ENCODE results near the gene PDZRN4.

Gene PDZRN4

DNA sequence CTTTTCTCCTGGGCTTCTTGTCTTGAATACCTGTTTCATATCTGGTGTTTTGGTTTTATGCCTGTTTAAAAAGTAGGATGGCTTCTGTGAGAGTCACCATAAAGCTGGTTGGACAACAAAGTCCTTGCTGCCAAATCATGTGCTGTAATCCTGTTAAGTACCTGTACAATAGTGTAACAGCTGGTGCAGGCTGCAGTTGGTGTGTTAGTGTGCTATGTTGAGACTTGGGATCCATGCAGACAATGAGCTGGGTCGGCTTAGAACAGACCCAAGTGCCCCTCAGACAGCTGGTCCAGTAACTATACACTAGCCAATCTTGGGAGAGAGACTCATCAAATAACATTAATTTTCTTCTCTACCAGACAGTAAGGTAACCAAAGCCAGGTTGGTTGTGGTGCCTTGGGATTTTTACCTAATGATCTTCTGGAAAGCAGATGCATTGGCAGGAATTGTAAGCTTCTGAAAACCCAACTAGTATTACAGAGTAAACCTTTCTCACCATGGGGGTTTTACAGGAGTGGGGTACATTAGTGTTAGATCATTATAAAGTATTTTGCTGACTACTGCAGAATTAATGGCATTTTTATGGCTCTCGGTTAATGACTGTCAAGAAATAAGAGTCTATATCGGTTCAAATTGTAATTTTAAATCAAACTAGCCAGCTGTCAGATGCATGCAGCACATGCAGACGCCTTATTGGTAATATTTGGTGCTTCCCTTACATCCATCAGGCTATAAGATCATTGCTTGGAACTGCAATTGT lies 231.2 kb downstream of the PDZRN4 start:
- H3K4me3 ChIP-seq (ENCODE audit: low read depth, low read length) = no peak overlapping the region
- H3K27me3 ChIP-seq (ENCODE audit: insufficient read depth, low read length) = no peaks in the 10 kb centered on the region
- no peak overlapping the region for H2AFZ ChIP-seq (ENCODE audit: low read length, unreplicated experiment)
- H3K36me3 ChIP-seq (ENCODE audit: insufficient read depth, low read length) = no peaks in the 10 kb centered on the region
- no peak overlapping the region for H3K27ac ChIP-seq (ENCODE audit: low read depth, low read length)
- no peaks in the 10 kb centered on the region for H3K4me1 ChIP-seq (ENCODE audit: control insufficient read depth, insufficient read depth, low read length, unreplicated experiment)
- H3K79me2 ChIP-seq (ENCODE audit: control insufficient read depth, insufficient read depth, low read length, unreplicated experiment) = no peaks in the 10 kb centered on the region

DNA sequence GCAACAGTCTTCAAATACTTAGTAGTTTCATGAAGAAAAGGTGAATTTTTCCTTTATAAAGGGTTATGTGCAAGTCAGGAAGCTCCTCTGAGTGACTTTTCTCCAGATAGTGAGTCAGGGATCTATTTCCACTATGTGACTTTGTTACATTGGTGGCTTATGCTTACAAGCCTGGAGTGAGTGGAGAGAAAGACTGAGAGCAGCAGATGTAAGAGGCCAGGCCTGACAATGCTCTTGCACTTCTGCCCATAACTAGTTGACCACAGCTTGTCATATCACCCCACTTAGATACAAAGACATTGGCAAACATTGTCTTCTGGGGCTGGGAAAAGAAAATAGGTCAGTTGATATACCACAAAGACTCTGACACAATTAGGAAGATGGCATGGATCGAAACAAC lies 236.5 kb downstream of the PDZRN4 start:
- no peaks in the 10 kb centered on the region for H3K36me3 ChIP-seq (ENCODE audit: insufficient read depth, low read length)
- H3K27ac ChIP-seq (ENCODE audit: low read depth, low read length) = no peak overlapping the region
- no peaks in the 10 kb centered on the region for H3K79me2 ChIP-seq (ENCODE audit: control insufficient read depth, insufficient read depth, low read length, unreplicated experiment)
- no peak overlapping the region for H2AFZ ChIP-seq (ENCODE audit: low read length, unreplicated experiment)
- no peaks in the 10 kb centered on the region for H3K27me3 ChIP-seq (ENCODE audit: insufficient read depth, low read length)
- no peak overlapping the region for H3K4me3 ChIP-seq (ENCODE audit: low read depth, low read length)
- H3K4me1 ChIP-seq (ENCODE audit: control insufficient read depth, insufficient read depth, low read length, unreplicated experiment) = no peaks in the 10 kb centered on the region

DNA sequence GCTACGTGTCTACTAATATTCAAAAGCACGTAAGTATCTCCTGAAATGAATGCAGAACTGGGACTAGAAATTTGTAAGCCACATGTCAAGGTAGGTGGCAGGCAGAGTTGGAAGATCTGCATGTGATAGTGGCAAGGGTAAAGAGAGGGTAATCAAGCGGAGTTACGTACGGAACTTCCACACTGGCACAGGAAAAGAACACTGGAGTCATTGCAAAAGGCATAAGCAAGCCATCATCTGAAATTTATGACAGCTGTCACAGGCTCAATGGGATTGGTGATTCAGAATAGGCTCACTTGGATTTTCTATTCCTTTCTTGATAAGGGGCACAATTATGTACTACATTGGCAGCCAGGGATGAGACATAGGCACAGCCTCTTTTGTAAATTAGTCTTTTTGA lies 245.3 kb downstream of the PDZRN4 start:
- Histone ChIP-seq H3K4me3 (ENCODE audit: low read depth, low read length) (no peak overlapping the region), H3K36me3 (ENCODE audit: insufficient read depth, low read length) (no peaks in the 10 kb centered on the region), H3K27me3 (ENCODE audit: insufficient read depth, low read length) (no peaks in the 10 kb centered on the region), H3K27ac (ENCODE audit: low read depth, low read length) (no peak overlapping the region), H3K4me1 (ENCODE audit: control insufficient read depth, insufficient read depth, low read length, unreplicated experiment) (no peaks in the 10 kb centered on the region), H2AFZ (ENCODE audit: low read length, unreplicated experiment) (no peak overlapping the region), H3K79me2 (ENCODE audit: control insufficient read depth, insufficient read depth, low read length, unreplicated experiment) (no peaks in the 10 kb centered on the region)

- no peak overlapping the region for H3K27ac ChIP-seq (ENCODE audit: low read depth, low read length)
- H3K79me2 ChIP-seq (ENCODE audit: control insufficient read depth, insufficient read depth, low read length, unreplicated experiment) = no peaks in the 10 kb centered on the region
- no peak overlapping the region for H3K4me3 ChIP-seq (ENCODE audit: low read depth, low read length)
- no peaks in the 10 kb centered on the region for H3K27me3 ChIP-seq (ENCODE audit: insufficient read depth, low read length)
- no peak overlapping the region for H2AFZ ChIP-seq (ENCODE audit: low read length, unreplicated experiment)
- H3K4me1 ChIP-seq (ENCODE audit: control insufficient read depth, insufficient read depth, low read length, unreplicated experiment) = no peaks in the 10 kb centered on the region
- H3K36me3 ChIP-seq (ENCODE audit: insufficient read depth, low read length) = no peaks in the 10 kb centered on the region
Measured at GRCh38 chr12:41436076-41436475, 248.0 kb downstream of the PDZRN4 start.

DNA sequence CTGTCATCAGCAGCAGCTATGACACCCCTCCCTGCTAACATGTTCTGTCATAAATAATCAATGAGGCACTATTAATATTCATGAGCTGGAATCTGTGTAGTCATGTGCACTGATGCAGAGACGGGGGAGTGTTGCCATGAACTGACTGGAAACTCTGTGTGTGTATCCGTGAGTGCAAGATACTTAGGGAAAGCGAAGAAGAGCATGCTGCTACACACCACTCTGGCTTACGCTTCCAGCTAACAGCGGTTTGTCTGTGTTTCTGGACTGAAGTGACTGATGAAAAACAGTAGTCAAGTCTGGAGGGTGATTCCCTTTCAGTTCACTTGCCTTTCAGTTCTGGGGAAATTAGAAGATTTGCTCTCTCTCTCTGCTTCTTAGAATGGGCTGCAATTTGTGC lies 249.4 kb downstream of the PDZRN4 start:
- Histone ChIP-seq H3K79me2 (ENCODE audit: control insufficient read depth, insufficient read depth, low read length, unreplicated experiment) (no peaks in the 10 kb centered on the region), H3K27me3 (ENCODE audit: insufficient read depth, low read length) (no peaks in the 10 kb centered on the region), H3K36me3 (ENCODE audit: insufficient read depth, low read length) (no peaks in the 10 kb centered on the region), H3K4me1 (ENCODE audit: control insufficient read depth, insufficient read depth, low read length, unreplicated experiment) (no peaks in the 10 kb centered on the region), H2AFZ (ENCODE audit: low read length, unreplicated experiment) (no peak overlapping the region), H3K4me3 (ENCODE audit: low read depth, low read length) (no peak overlapping the region), H3K27ac (ENCODE audit: low read depth, low read length) (no peak overlapping the region)

DNA sequence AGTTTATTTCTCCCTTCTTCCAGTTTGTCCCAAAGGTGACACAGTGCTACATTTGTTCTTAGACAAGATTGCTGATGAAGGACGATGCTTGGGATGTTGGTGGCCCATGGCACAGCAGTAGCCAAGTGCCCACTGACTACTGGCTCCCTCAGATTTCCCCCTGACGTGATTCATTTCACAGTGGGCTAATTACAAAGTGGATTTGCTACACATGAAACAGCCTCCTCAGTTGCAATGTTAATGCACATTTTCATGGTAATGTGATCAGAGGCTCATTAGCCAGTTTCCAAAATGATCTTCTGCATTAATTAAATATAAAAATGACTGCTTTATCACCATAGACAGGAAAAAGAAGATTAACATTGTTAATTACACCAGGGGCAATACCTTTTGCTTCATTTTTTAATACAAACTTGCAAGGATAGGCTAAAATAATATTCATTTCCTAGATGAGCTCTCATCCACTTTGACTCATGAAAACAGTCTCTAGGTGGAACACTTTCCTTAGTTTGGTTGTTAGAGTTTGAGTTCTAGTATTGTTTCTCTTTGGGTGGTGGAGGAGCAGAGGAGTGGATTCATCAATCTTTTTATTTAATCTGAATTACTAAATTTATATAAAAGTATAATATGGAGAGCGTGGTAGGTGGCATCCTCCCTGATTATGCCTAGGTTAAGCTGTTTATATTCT lies 250.9 kb downstream of the PDZRN4 start:
- no peaks in the 10 kb centered on the region for H3K79me2 ChIP-seq (ENCODE audit: control insufficient read depth, insufficient read depth, low read length, unreplicated experiment)
- no peak overlapping the region for H3K4me3 ChIP-seq (ENCODE audit: low read depth, low read length)
- H3K4me1 ChIP-seq (ENCODE audit: control insufficient read depth, insufficient read depth, low read length, unreplicated experiment) = no peaks in the 10 kb centered on the region
- H2AFZ ChIP-seq (ENCODE audit: low read length, unreplicated experiment) = no peak overlapping the region
- no peak overlapping the region for H3K27ac ChIP-seq (ENCODE audit: low read depth, low read length)
- no peaks in the 10 kb centered on the region for H3K27me3 ChIP-seq (ENCODE audit: insufficient read depth, low read length)
- no peaks in the 10 kb centered on the region for H3K36me3 ChIP-seq (ENCODE audit: insufficient read depth, low read length)

- no peaks in the 10 kb centered on the region for H3K27me3 ChIP-seq (ENCODE audit: insufficient read depth, low read length)
- no peak overlapping the region for H3K27ac ChIP-seq (ENCODE audit: low read depth, low read length)
- H3K79me2 ChIP-seq (ENCODE audit: control insufficient read depth, insufficient read depth, low read length, unreplicated experiment) = no peaks in the 10 kb centered on the region
- no peaks in the 10 kb centered on the region for H3K36me3 ChIP-seq (ENCODE audit: insufficient read depth, low read length)
- no peaks in the 10 kb centered on the region for H3K4me1 ChIP-seq (ENCODE audit: control insufficient read depth, insufficient read depth, low read length, unreplicated experiment)
- H2AFZ ChIP-seq (ENCODE audit: low read length, unreplicated experiment) = no peak overlapping the region
- no peak overlapping the region for H3K4me3 ChIP-seq (ENCODE audit: low read depth, low read length)
Measured at GRCh38 chr12:41439801-41440200, 251.7 kb downstream of the PDZRN4 start.

GRCh38 chr12:41441180-41441579 lies 253.1 kb downstream of the PDZRN4 start:
- no peaks in the 10 kb centered on the region for H3K4me1 ChIP-seq (ENCODE audit: control insufficient read depth, insufficient read depth, low read length, unreplicated experiment)
- H3K4me3 ChIP-seq (ENCODE audit: low read depth, low read length) = no peak overlapping the region

GRCh38 chr12:41442896-41443295 lies 254.8 kb downstream of the PDZRN4 start:
- Histone ChIP-seq H3K36me3 (ENCODE audit: insufficient read depth, low read length) (no peaks in the 10 kb centered on the region), H3K27ac (ENCODE audit: low read depth, low read length) (no peak overlapping the region), H3K4me1 (ENCODE audit: control insufficient read depth, insufficient read depth, low read length, unreplicated experiment) (no peaks in the 10 kb centered on the region), H3K4me3 (ENCODE audit: low read depth, low read length) (no peak overlapping the region), H3K27me3 (ENCODE audit: insufficient read depth, low read length) (no peaks in the 10 kb centered on the region), H3K79me2 (ENCODE audit: control insufficient read depth, insufficient read depth, low read length, unreplicated experiment) (no peaks in the 10 kb centered on the region), H2AFZ (ENCODE audit: low read length, unreplicated experiment) (no peak overlapping the region)

More at GRCh38 chr12:41441180-41441579, 253.1 kb downstream of the PDZRN4 start:
- H3K27ac ChIP-seq (ENCODE audit: low read depth, low read length) = no peak overlapping the region
- no peak overlapping the region for H2AFZ ChIP-seq (ENCODE audit: low read length, unreplicated experiment)
- H3K79me2 ChIP-seq (ENCODE audit: control insufficient read depth, insufficient read depth, low read length, unreplicated experiment) = no peaks in the 10 kb centered on the region
- H3K27me3 ChIP-seq (ENCODE audit: insufficient read depth, low read length) = no peaks in the 10 kb centered on the region
- no peaks in the 10 kb centered on the region for H3K36me3 ChIP-seq (ENCODE audit: insufficient read depth, low read length)

DNA sequence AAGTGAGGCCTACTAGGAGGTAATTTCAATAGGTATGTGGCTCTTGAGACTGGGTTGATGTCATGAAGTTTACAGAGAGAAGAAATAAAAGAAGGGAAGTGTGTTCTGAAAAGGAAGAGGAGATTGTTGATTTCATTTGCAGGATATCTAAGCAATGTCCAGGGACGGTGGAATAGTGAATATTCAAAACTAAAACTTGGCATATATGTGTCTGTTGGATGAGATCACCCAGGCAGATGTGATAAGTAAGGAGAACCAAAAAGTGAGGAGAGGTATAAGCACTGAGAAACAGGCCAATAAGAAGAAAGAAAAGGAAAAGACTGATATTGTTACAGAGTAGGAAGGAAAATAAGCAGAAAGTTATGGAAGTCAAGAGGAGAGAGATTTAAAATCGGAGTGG lies 255.6 kb downstream of the PDZRN4 start:
- Histone ChIP-seq H2AFZ (ENCODE audit: low read length, unreplicated experiment) (no peak overlapping the region), H3K27me3 (ENCODE audit: insufficient read depth, low read length) (no peaks in the 10 kb centered on the region), H3K79me2 (ENCODE audit: control insufficient read depth, insufficient read depth, low read length, unreplicated experiment) (no peaks in the 10 kb centered on the region), H3K36me3 (ENCODE audit: insufficient read depth, low read length) (no peaks in the 10 kb centered on the region), H3K4me1 (ENCODE audit: control insufficient read depth, insufficient read depth, low read length, unreplicated experiment) (no peaks in the 10 kb centered on the region), H3K27ac (ENCODE audit: low read depth, low read length) (no peak overlapping the region), H3K4me3 (ENCODE audit: low read depth, low read length) (no peak overlapping the region)

DNA sequence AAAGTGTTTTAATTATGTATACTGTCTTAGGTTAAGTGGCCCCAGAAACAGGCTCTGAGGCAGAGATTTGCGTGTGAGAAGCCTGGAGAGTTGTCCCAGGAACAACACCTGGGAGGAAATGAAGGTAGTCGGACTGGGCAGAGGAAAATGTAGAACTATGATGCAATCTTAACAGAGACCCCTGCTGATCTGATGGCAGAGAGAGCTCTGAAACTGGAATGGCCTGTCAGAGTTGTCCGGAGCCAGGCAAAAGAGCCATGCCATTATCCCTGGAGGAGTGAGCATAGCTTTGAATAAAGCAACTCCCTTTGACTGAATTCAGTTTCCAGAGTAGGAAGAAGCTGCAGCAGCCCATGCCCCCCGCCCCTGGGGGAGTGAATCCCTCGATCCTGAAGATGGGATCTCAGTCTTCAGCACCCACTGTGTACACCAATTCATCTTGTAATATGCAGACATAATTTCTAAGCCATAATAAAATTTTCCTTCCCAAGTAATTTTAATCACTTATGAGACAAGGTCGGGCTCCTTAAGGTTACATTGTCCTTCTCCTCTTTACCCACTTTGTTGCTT lies 264.8 kb downstream of the PDZRN4 start:
- H3K79me2 ChIP-seq (ENCODE audit: control insufficient read depth, insufficient read depth, low read length, unreplicated experiment) = no peaks in the 10 kb centered on the region
- H3K4me3 ChIP-seq (ENCODE audit: low read depth, low read length) = no peak overlapping the region
- no peaks in the 10 kb centered on the region for H3K36me3 ChIP-seq (ENCODE audit: insufficient read depth, low read length)
- H3K27ac ChIP-seq (ENCODE audit: low read depth, low read length) = no peak overlapping the region
- no peak overlapping the region for H2AFZ ChIP-seq (ENCODE audit: low read length, unreplicated experiment)
- no peaks in the 10 kb centered on the region for H3K27me3 ChIP-seq (ENCODE audit: insufficient read depth, low read length)
- no peaks in the 10 kb centered on the region for H3K4me1 ChIP-seq (ENCODE audit: control insufficient read depth, insufficient read depth, low read length, unreplicated experiment)

Data from ACC112 (cell line).